HG03520 (cell line): ENCODE measurements around the gene NUP107.

ENCODE experiments used
- ATAC-seq: cut with Tn5 transposase; IDR thresholded peaks from one replicate; pipeline ENCODE4 v1.9.1; 2021; ENCODE audit warnings: mild to moderate bottlenecking, moderate library complexity; ENCODE audit not compliant: unreplicated experiment

The NUP107 gene

DNA sequence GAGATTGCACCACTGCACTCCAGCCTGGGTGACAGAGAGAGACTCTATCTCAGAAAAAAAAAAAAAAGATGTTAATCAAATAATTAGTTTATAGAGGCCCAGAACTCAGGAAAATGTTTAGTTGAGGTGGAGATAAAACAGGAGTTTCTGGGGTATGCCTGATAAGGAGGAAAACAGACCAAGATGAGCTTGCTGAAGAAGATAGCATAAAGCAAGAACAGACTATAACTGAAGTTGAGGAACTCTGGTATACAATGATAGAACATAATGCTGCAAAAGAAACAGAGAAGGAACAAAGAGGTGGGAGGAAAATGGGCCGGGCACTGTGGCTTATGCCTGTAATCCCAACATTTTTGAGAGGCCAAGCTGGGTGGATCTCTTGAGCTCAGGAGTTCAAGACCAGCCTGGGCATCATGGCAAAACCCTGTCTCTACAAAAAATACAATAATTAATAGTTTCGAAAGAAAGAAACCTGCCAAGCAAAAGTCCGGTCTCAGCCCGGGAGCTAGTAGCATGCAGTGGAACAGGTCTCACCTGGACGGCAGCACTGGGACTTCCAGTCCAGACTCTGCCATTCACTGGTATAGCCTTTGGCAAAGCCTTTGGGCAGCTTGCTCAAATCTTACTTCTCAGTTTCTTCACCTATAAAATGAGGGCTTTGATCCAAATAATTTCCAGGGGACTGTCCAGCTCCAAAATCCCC lies 84.6 kb downstream of the NUP107 start:
- no peak for ATAC-seq

DNA sequence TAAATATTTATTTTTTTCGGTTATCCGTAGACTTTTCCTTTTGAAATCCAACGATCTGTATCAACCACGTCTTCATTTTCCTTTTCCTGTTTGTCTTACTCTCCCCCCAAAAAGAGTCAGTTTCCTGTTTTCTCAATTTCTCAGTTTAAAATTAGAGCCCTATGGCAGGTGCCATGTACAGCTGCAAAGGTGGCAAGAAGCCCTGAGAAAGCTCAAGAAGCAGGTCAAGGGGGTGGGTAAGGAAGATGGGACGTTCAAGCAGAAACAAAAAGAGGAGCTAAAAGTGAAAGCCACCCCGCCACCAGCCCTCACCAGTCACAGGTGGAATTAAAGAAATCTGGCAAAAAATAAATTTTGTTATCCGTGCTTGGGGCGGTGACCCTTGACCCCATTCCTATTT lies 85.9 kb downstream of the NUP107 start:
- no peak for ATAC-seq

DNA sequence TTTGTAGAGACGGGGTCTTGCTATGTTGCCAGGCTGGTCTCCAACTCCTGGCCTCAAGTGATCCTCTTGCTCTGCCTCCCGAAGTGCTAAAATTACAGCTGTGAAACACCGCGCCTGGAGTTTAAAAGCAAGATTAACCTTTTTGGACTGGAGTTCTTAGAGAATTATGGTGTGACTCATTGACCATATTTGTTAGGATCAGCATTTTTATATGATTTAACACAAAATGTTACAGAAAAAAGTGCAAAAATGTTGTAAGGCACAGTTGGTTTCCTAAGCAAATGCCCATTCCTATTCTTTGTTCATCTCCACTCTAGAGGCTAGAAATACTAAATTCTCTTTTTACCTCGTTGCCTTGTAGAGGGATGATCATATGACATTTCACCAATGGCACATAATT lies 86.8 kb downstream of the NUP107 start:
- no peak for ATAC-seq

DNA sequence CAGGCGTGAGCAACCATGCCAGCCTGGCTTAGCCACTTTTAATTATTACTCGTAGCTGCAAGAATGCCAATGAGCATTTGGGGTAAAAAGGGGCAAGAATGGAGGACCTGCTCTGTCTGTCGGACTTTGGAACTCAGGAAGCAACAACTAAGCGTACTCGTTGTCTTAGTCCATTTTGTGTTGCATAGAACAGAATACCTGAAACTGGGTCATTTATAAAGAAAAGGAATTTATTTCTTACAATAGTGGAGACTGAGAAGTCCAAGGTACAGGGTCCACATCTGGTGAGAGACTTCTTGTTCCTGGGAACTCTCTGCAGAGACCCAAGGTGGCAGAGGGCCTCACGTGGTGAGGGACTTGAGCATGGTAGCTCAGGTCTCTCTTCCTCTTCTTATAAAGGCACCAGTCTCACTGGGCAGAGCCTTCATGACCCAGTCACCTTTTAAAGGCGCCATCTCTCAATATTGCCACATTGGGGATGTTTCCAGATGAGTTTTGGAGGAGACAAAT lies 88.4 kb downstream of the NUP107 start:
- no peak for ATAC-seq

DNA sequence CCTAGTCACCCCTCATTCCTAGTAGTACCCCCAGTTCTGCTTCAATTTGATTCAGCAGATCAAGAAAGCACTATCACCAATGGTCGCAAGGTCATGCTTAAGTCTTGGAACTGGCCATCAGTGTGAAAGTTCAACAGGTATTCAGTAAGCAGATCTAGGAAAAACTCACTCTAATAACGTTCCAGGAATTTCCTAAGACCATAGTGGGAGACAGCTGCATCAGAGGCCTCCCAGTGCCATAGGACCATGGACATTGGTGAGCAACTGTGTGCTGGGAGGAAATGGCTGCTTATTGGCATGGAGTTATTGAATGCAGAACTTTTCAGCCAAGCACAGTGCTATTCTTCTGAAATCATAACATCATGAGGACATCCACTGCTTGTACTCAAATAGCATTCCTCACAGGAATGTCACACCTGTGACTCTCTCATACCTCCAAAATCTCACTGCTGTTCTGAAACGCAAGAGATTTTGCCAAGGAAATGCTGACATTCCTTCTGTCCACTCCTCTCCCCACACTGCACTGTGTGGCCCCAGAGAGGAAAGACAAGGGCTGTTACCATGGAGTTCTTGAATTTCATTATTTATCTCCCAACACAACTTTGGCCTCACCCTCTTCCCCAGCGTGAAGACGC lies 90.3 kb downstream of the NUP107 start:
- no peak for ATAC-seq

DNA sequence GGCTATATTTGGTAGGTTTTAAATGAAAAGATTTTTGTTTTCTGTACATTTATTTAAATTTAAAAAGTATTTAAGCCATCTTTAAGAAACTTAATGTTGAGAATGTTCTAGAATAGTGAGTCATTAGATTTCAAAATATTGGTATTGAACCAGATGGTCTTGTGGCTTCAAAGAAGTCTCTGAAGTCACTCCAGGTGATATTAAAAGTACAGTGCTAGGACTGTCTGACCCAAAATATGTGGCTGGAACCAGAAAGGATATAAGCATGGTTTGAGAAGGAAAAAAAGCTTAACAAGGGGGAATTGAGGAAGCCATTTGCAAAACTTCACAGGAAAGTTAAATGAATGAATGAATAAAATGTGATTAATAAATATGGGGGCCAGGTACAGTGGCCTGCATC lies 92.5 kb downstream of the NUP107 start:
- no peak for ATAC-seq

DNA sequence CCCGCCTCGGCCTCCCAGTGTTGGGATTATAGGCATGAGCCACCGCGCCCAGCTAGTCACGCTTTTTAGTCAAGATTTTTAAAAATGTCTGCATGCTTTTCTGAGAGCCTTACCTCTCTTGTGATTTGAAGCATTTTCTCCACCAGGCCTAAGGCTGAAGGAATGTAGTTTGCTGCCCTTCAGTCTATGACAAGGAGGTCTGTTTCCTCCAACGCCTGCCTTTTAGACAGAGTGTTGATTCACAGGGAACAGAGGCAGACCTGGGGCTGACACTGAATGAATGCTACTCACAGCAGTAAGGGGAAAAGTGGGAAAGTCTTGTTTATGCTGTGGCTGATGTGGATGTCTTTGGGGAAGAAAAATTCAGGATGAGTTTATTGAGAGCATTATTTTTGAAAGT lies 94.0 kb downstream of the NUP107 start:
- no peak for ATAC-seq

DNA sequence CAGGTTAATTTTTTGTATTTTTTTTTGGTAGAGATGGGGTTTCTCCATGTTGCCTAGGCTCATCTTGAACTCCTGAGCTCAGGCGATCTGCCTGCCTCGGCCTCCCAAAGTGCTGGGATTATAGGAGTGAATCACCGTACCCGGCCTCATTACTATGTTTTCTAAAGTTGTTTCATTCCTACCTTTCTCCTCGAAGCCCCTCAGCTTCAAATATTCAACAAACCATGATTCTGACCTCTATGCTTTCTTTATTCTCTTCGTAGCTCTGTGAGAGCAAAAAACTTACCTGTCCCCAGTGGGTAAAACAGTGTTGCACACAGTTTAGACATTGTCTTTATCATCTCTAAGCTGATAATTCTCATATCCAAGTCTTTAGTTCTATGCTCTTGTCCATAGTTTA lies 95.0 kb downstream of the NUP107 start:
- no peak for ATAC-seq

DNA sequence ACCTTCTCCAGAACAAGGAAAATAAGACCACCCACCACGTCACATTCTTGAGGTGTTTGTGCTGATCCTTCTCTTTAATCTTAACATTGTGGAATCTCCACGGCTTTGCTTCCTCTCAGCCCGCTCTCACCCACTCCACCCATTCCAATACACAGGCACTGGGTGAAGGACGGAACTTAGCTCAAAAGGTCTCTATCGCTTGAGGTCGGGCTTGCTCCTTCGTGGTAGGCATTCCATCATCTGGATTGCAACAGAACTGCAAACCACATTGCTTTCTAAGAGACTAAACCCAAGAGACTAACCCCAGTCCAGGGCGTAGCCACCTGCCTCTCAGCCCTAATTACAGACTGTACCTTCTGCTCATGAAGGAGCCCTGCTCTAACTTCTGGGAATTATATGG lies 97.2 kb downstream of the NUP107 start:
- no peak for ATAC-seq

DNA sequence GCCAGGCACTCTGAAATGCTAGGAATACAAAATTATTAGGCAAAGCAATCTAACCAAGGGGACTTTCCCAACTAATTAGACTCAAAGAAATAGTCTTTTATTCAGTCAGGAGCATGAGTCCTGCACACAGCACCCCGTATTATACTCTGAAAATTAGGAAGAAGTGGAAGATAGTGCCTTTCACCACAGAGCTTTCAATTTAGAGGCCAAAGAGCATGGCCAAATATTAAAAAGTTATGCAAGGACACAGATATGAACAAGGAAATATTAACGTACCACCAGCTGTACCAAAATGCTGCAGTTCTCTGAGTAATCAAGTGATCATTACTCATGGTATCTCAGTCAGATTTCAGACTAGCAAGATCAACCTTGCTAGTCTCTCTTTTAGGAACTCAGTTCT lies 98.6 kb downstream of the NUP107 start:
- no peak for ATAC-seq

DNA sequence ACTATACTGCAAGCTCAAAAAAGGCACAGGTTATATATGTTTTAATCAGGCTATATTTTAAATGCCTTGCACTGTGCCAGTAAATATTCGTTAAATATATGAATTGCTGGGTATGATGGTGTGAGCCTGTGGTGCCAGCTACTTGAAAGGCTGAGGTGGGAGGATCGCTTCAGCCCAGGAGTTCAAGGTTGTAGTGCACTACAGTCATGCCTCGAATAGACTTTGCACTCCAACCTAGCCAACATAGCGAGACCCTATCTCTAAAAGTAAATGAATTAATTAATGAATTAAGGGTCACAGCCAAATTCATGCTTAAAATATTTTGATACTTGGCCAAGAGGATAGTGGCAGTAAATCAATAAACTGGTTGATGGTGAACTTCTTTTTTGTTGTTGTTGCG lies 99.0 kb downstream of the NUP107 start:
- ATAC-seq: no peak

DNA sequence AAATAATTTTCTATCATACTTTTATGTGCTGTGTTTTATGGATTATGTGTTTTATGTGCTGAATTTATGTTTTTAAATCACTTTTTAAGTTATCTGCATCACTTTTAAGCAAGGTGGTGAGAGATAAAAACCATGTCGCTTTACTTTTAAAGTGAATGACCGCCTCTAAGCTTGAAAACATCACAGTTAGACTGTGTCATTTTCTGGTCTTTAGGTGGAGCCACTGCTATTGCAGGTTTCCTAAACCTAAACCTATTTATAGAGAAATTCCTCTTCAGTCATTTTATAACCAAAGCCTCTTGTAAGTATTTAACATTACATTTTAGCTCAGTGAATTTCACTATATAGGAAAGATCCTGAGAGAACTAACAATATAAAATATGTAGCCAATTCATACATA lies 100.2 kb downstream of the NUP107 start:
- no peak for ATAC-seq

DNA sequence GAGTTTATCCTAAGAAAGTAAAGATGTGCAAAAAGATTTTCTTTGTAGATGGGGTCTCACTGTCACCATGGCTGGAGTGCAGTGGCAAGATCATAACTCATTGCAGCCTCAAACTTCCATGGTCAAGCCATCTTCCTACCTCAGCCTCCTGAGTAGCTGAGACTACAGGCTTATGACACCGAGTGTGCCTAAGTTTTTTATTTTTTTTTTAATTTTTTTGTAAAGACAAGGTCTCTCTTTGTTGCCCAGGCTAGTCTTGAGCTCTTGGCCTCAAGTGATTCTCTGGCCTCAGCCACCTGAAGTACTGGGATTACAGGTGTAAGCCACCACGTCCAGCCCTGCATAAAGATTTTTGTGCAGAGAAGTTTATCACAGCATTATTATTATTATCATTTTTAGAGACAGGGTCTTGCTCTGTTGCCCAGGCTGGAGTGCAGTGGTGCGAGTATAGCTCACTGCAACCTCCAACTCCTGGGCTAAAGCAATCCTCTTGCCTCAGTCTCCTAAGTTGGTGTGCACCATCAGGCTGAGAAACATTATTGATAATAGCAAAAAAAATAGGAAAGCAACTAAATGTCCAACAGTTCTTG lies 101.9 kb downstream of the NUP107 start:
- no peak for ATAC-seq

DNA sequence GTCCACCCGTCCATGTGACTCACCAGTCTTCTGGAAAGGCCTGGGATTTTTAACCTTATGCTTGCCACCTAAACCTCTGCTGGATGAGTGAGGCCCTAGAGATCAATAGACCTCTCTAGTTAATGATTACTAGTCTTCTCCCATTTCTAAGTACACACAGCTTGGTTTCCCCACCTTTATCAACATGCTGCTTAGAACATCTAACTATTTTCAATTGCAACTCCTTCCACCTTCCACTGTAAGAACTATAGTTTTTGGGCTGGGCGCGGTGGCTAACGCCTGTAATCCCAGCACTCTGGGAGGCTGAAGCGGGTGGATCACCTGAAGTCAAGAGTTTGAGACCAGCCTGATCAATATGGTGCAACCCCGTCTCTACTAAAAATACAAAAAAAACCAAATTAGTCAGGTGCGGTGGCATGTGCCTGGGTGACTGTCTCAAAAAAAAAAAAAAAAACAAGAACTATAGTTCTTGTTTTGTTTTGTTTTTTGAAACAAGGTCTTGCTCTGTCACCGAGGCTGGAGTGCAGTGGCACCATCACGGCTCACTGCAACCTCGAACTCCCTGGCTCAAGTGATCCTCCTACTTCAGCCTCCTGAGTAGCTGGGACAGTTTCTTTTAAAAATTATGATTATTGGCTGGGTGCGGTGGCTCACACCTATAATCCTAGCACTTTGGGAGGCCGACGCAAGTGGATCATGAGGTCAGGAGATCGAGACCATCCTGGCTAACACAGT lies 102.5 kb downstream of the NUP107 start:
- no peak for ATAC-seq

DNA sequence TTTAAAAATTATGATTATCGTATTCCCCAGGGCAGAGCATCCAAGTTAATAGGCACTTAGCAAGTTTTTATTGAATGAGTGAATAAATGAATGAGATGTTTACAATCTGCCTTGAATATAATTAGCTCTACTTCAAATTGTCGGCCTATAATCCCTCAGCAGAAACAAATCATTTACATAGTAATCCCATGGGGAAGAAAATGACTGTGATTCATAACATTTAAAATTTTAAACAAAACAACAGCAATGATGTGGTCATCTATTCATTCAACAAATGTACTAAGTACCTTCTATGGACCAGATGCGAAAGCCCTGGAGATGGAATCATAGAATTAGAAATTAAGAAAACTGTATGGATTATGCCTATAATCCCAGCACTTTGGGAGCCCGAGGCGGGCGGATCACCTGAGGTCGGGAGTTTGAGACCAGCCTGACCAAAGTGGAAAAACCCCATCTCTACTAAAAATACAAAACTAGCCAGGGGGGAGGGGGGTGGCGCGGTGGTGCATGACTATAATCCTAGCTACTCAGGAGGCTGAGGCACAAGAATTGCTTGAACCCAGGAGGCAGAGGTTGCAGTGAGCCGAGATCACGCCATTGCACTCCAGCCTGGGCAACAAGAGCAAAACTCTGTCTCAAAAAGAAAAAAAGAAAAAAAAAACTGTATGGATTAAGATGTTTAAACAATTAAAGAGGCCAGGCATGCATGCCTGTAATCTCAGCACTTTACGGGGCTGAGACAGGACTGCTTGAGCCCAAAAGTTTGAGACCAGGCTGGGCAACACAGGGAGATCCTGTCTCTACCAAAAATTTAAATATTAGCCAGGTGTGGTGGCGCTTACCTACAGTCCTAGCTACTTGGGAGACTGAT lies 103.5 kb downstream of the NUP107 start:
- no peak for ATAC-seq

DNA sequence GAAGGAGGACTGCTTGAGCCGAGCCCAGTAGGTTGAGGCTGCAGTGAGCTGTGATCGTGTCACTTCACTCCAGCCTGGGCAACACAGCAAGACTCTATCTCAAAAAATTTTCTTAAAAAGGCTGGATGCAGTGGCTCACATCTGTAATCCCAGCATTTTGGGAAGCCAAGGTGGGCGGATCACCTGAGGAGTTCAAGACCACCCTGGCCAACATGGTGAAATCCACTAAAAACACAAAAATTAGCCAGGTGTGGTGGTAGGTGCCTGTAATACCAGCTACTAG lies 104.1 kb downstream of the NUP107 start:
- ATAC-seq: no peak

DNA sequence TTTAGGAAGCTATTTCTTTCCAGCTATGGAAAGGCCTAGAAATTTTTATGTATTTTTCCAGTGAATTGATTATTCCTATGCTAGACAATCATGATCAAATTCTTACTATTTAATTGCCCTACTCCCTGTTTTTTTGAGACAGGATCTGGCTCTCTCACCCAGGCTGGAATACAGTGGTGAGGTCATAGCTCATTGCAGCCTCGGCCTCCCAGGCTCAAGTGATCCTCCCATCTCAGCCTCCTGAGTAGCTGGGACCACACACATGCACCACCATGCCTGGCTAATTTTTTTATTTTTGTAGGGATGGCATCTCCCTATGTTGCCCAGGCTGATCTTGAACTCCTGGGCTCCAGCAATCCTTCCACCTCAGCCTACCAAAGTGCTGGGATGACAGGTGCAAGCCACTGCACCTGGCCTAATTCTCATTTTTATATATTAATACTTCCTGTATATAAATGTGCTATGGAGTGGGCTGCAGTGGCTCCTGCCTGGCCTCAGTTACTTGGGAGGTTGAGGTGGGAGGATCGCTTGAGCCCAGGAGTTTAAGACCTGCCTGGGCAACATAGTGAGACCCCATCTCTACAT lies 105.2 kb downstream of the NUP107 start:
- no peak for ATAC-seq

DNA sequence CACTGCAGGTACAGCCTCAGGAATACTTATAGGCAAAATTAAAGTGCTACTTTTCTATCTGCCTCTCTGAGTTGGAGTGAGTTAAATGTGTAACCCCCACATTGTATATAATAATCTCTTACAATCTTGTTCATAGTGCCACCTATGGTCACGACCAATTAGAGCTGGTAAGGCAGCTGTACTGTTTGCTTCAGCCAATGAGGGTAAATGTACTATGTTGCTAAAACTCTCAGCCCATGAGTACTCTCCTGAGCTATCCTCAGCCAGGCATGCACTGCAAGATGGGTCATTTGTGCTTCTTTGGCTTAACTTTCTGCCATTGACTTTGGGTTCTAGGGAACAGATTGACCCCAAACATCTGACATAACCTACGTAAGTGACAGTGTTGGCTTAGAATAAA lies 106.2 kb downstream of the NUP107 start:
- peak; percentile 88 for ATAC-seq

DNA sequence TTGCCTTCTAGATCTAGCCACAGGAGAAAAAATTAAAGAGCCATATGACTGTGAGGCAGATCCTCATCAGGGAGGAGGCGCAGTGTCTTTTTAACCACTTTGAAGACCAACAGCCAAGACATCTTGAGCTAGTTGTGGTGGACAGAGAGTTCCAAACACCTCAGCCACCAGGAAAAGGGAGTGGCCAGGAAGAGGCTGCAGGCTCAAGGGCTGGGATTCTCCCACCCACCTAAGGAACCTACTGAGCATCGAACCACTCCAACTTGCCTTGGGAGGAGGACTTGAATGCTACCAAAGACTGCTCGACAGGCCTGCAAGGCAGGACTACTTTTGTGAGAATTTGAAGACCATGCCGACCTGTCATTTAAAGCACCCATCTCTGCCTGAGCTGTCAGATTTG lies 106.7 kb downstream of the NUP107 start:
- ATAC-seq: no peak

DNA sequence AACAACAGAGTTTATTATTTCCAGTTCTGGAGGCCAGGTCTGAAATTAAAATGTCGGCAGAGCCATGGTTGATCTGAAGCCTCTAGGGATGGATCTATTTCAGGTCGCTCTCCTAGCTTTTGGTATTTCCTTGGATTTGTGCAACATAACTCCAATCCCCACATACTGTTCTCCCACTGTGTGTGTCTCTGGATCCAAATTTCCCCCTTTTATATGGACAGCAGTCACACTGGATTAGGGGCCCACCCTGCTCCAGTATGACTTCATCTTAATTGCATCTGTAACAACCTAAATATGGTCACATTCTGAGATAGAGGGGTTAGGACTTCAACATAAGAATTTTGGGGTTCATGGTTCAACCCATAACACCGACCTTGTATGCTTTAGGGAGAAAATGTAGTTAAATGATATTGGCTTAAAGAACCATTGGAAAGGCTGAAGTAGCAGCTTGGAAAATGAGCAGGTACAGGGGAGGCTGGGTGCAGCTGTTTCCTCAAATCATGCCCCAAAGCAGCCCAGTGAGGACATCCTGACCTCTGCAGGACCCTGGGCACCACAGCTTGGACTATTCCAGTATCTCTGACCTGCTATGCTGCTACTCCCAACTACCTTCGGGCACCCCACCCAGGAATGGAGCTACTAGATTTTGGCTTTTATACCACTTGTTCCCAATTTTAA lies 107.3 kb downstream of the NUP107 start:
- no peak for ATAC-seq
